ENCODE measurements around the gene MRPL39. TPM values are rescaled to one million over a fixed set of nuclear protein-coding genes. Genes with fewer than 3 reads are reported as not detected.

Gene MRPL39
- polyA plus RNA-seq, 2 of the 4 experiments (the other 2 are of a cell fraction): 36.8 to 43.7 TPM

DNA sequence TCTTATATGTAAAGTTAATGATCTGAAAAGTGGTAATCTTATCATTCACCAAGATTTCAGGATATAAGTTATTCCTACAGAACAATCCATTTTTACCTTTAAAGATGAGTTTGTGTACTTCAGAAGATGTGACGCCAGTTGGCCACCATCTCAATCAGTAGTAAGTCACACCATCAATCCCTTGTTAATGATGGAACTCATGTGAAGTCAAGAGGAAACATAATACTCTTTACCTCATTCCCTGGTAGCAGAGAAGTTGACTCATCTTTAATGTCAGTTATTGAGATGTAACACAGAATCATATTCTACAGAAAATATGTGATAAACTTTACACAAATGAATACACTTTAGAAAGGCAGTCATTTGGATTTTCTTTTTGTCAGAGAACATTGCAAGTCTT is 38.2 kb downstream of the MRPL39 start:
- POLR2A ChIA-PET: no interaction called here
- FAIRE-seq (no peak), ATAC-seq (no peak), DNase-seq (ENCODE audit: low read depth in 1 of 2, low spot score in 1 of 2) (no peak)
- H3K4me2 ChIP-seq: no peak overlapping the region
- 88% methylated on average over 1 of the region's 1 CpG for WGBS (ENCODE audit: missing lambda C conversion rate)
- no peak overlapping the region for H3K4me3 ChIP-seq
- no peaks in the 10 kb centered on the region for H3K9me3 ChIP-seq
- TF ChIP-seq ZFP36 (IDR thresholded peaks at IDR 0.05; ENCODE audit: borderline replicate concordance, partially characterized antibody): no peak
- CTCF ChIA-PET: no interaction called here
- H3K4me1 ChIP-seq: peaks cover 7% of the 10 kb centered on the region
- H3K27ac ChIP-seq: no peak overlapping the region

DNA sequence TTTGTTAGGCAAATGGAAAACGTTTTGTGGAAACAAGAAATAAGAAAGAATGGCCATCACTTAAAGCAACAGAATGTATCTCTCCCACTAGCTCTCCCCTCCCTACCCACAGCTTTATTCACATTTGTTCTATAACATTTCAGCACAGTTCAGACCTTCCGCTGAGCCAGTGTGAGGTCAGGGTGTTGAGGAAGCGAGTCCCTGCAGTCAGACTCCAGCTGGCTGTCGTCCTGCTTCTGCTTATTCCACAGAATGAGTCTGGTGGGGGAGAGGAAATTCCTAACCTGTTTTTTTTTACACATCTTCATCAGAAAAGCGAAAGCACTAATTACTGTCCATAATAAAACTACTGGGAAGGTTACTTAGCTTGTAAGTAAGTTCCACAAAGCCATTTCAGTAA is 39.0 kb downstream of the MRPL39 start:
- Histone ChIP-seq H3K4me3 (no peak overlapping the region), H3K9me3 (no peaks in the 10 kb centered on the region), H3K27ac (no peak overlapping the region), H3K4me2 (no peak overlapping the region), H3K4me1 (no peaks in the 10 kb centered on the region)
- ChIA-PET POLR2A (no interaction called here), CTCF (no interaction called here)
- no peak for FAIRE-seq
- ATAC-seq: no peak
- TF ChIP-seq NFE2L2 (conservative IDR thresholded peaks at IDR 0.05; ENCODE audit: low read length) (no peak), HDAC2 (IDR thresholded peaks at IDR 0.05) (no peak), ZSCAN20 (CRISPR knock-in tag; IDR thresholded peaks at IDR 0.05) (no peak), BCL3 (IDR thresholded peaks at IDR 0.05) (no peak), RARB (CRISPR knock-in tag; IDR thresholded peaks at IDR 0.05) (no peak), NR3C1 (IDR thresholded peaks at IDR 0.05) (no peak), BHLHE40 (IDR thresholded peaks at IDR 0.05; ENCODE audit: low read depth, low read length) (no peak), HOXB5 (CRISPR knock-in tag; IDR thresholded peaks at IDR 0.05) (no peak), CHD2 (IDR thresholded peaks at IDR 0.05; ENCODE audit: low read length, partially characterized antibody) (no peak), SREBF2 (IDR thresholded peaks at IDR 0.05) (no peak), RFX5 (IDR thresholded peaks at IDR 0.05) (no peak), CHD4 (IDR thresholded peaks at IDR 0.05; ENCODE audit: borderline replicate concordance) (no peak), EHMT2 (IDR thresholded peaks at IDR 0.05; ENCODE audit: low read depth) (no peak), KDM1A (IDR thresholded peaks at IDR 0.05; ENCODE audit: low read depth) (no peak), JUNB (IDR thresholded peaks at IDR 0.05) (no peak), KDM5A (IDR thresholded peaks at IDR 0.05) (no peak)
- TF ChIP-seq, protein P1, sequence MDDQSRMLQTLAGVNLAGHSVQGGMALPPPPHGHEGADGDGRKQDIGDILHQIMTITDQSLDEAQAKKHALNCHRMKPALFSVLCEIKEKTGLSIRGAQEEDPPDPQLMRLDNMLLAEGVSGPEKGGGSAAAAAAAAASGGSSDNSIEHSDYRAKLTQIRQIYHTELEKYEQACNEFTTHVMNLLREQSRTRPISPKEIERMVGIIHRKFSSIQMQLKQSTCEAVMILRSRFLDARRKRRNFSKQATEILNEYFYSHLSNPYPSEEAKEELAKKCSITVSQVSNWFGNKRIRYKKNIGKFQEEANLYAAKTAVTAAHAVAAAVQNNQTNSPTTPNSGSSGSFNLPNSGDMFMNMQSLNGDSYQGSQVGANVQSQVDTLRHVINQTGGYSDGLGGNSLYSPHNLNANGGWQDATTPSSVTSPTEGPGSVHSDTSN (IDR thresholded peaks at IDR 0.05): no peak
- TF ChIP-seq, protein P2, sequence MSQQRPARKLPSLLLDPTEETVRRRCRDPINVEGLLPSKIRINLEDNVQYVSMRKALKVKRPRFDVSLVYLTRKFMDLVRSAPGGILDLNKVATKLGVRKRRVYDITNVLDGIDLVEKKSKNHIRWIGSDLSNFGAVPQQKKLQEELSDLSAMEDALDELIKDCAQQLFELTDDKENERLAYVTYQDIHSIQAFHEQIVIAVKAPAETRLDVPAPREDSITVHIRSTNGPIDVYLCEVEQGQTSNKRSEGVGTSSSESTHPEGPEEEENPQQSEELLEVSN (IDR thresholded peaks at IDR 0.05; ENCODE audit: borderline replicate concordance, low read depth): no peak
- TF ChIP-seq, protein P3, sequence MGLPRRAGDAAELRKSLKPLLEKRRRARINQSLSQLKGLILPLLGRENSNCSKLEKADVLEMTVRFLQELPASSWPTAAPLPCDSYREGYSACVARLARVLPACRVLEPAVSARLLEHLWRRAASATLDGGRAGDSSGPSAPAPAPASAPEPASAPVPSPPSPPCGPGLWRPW (IDR thresholded peaks at IDR 0.05): no peak
- no peak for DNase-seq (ENCODE audit: low read depth in 1 of 2, low spot score in 1 of 2)
- WGBS (ENCODE audit: missing lambda C conversion rate): 74% methylated on average over 5 of the region's 5 CpGs

DNA sequence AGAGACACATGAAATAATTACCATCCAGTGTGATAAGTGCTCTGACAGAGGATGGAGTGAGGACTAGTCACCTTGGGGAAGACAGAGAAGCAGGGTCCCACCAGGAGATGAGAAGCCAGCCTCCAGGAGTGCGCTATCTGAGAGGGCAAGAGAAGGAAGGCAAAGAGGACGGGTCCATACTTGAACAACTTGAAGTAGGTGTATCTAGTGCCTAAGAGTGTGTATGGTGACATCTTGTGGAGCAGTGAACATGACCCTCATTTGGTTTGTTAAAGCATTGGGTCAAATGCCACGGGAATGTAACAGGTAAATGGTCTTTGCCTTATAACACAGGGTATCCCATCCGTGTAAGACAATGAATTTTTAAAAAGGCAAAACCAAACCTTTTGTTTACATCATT is 39.8 kb downstream of the MRPL39 start:
- no peaks in the 10 kb centered on the region for H3K9me3 ChIP-seq
- no peak overlapping the region for H3K4me3 ChIP-seq
- 85% methylated on average over 4 of the region's 4 CpGs for WGBS (ENCODE audit: missing lambda C conversion rate)
- FAIRE-seq (no peak), ATAC-seq (no peak), DNase-seq (ENCODE audit: low read depth in 1 of 2, low spot score in 1 of 2) (no peak)
- no peak overlapping the region for H3K27ac ChIP-seq
- ChIA-PET POLR2A (no interaction called here), CTCF (interaction anchor here (0.9 kb wide), 1 partner anchor 9 kb away, joined by 3 read pairs; no protein-coding TSS in a partner anchor)
- no peaks in the 10 kb centered on the region for H3K4me1 ChIP-seq
- H3K4me2 ChIP-seq: no peak overlapping the region
- TF ChIP-seq ESRRA (IDR thresholded peaks at IDR 0.05; ENCODE audit: borderline replicate concordance, low read length) (no peak), JUN (IDR thresholded peaks at IDR 0.05) (no peak), KDM1A (IDR thresholded peaks at IDR 0.05; ENCODE audit: low read depth) (no peak), PHF8 (IDR thresholded peaks at IDR 0.05; ENCODE audit: borderline replicate concordance, low read depth) (no peak), CBX2 (IDR thresholded peaks at IDR 0.05; ENCODE audit: borderline replicate concordance, low read depth) (no peak), ZC3H11A (IDR thresholded peaks at IDR 0.05) (no peak), JUNB (IDR thresholded peaks at IDR 0.05) (no peak), HOXA7 (CRISPR knock-in tag; IDR thresholded peaks at IDR 0.05) (no peak), EP300 (IDR thresholded peaks at IDR 0.05) (no peak)
- TF ChIP-seq, protein P1 (IDR thresholded peaks at IDR 0.05): no peak
- TF ChIP-seq, protein P4, sequence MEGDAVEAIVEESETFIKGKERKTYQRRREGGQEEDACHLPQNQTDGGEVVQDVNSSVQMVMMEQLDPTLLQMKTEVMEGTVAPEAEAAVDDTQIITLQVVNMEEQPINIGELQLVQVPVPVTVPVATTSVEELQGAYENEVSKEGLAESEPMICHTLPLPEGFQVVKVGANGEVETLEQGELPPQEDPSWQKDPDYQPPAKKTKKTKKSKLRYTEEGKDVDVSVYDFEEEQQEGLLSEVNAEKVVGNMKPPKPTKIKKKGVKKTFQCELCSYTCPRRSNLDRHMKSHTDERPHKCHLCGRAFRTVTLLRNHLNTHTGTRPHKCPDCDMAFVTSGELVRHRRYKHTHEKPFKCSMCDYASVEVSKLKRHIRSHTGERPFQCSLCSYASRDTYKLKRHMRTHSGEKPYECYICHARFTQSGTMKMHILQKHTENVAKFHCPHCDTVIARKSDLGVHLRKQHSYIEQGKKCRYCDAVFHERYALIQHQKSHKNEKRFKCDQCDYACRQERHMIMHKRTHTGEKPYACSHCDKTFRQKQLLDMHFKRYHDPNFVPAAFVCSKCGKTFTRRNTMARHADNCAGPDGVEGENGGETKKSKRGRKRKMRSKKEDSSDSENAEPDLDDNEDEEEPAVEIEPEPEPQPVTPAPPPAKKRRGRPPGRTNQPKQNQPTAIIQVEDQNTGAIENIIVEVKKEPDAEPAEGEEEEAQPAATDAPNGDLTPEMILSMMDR (IDR thresholded peaks at IDR 0.05): no peak
